GM21737 (cell line): Measurements from ENCODE around the gene SMG6.
"Not testable (repeated sequence)": the region's sequence is repeated elsewhere in the genome, so short reads cannot be mapped to it uniquely, and the experiment has no call there.

Experiments
- ATAC-seq: cut with Tn5 transposase; IDR thresholded peaks from one replicate; pipeline ENCODE4 v1.9.1; 2021; ENCODE audit warnings: mild to moderate bottlenecking, moderate library complexity; ENCODE audit not compliant: unreplicated experiment

Gene SMG6

DNA sequence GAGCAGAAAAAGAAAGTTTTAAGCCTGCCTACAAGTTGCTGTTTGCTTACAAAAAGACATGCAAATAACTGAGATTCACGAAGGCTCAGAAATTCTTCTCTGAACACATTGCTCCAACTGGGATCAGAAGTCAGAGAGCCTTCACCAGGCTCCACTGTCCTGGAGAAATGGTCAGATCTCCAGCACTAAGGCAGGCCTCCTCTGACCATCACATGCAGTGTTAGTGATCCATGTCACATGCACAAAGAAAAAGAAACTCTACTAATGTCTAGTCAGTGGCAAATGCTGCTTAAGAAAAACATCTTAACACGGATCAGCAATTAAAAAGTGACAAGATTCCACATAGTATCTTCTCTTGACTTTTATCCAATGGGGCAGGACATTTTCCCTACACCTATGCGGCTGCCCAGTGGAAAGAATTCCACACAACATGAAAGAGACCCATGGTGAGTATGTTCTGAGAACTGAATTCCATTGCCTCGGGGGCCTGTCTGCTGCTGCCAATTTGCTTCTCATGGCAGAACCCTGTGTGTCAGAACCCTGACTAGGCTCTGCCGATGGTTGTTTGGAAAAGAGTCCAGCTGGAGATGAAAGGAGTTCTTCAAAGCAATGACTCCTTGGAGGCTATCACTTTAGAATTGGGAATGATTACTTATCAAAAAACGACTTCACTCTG, 152.1 kb downstream of the SMG6 start:
- ATAC-seq = no peak

DNA sequence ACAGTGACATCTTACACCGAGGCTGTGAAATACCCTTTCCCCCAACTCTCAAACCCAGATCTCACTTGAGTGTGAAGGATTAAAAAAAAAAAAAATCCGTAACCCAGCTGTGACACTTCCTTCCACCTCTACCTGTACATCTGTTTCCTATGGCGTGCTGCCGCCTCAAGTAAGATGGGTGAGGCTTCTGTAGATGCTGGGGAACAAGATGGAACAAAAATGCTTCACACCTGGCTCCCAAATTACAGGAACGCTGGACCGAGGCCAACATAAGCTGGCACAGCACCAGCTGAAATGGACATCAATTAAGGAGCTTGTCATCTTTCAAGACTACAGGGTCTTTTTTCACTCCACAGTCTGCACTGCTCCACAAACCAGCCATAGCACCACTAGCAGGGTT, 152.8 kb downstream of the SMG6 start:
- no peak for ATAC-seq

DNA sequence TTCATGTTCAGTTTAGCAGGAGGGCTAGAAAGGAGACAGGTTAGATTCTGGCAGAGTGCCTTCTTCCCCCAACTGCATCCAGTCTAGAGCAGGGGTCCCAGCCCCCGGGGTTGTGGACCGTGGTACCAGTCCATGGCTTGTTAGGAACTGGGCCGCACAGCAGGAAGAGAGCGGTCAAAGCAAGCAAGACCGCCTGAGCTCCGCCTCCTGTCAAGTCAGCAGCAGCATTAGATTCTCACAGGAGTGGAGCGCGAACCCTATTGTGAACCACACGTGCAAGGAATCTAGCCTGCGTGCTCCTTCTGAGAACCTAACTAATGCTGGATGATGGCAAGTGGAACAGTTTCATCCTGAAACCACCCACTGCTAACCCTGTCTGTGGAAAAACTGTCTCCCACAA, 153.7 kb downstream of the SMG6 start:
- ATAC-seq = no peak

DNA sequence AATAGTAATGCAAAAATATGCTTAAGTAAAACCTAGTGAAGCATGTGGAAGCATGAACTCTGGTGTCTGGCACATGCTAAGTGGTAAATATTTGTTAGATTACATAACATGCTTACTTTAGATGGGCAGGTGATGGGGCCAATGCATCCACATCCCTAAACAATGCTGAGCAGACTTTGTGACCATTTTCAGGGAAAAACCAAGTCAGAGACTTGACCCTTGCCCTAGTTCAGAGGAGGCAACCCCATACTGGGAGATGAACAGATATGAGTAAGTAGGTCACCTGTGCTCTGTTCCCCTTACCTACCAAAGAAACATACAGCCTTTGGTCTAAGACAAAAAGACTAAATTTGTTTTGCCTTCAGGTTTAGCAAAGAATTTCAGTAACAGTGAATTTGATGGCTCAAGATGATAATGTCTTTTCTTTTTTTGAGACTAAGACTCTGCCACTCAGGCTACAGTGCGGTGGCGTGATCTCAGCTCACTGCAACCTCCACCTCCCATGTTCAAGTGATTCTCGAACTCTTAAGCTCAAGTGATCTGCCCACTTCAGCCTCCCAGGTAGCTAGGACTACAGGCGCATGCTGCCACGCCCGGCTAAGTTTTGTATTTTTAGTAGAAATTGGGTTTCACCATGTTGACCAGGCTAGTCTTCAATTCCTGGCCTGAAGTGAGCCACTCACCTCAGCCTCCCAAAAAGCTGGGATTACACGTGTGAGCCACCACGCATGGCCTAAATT, 157.3 kb downstream of the SMG6 start:
- ATAC-seq = no peak

DNA sequence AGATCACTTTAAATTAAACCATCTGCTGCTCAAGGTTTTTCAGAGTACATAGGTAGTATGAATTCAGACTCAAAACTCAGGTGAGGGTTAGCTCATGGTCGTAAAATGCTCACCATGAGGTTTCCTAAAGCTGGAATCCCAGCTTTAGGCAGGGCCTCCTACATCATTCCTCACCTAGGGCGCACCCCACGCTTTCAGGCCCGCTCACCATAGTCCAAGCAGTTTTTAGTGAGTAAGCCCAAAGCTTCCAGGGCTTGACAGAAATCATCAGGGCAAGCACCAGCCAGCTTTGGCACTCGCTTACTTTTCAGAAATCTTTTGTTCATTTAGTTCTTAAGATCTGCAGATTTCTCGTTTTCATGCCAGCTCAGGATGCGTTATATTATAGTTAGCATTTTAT, 158.9 kb downstream of the SMG6 start:
- ATAC-seq = no peak

DNA sequence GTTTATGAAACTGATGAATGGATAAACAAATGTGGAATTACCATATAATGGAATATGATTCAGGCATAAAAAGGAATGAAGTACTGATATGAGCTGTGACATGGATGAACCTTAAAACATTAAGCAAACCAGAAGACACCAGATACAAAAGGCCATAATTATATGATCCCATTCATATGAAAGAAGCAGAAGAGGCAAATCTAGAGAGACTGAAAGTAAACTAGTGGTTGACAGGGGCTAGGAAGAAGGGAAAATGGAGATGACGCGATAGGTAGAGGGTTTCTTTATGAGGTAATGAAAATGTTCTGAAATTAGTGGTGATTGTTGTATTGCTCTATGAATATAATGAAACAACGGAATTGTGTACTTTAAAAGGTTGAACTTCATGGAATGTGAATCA, 160.3 kb downstream of the SMG6 start:
- ATAC-seq = no peak

DNA sequence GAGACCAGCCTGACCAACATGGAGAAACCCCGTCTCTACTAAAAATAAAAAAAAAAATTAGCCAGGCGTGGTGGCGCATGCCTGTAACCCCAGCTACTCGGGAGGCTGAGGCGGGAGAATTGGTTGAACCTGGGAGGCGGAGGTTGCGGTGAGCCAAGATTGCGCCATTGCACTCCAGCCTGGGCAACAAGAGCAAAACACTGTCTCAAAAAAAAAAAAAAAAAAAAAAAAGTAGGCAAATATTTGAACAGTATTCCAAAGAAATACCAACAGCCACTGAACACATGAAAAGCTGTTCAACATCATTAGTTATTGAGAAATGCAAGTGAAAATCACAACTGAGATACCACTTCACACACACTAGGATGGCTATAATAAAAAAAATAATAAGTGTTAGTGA, 160.9 kb downstream of the SMG6 start:
- not testable (repeated sequence) for ATAC-seq

DNA sequence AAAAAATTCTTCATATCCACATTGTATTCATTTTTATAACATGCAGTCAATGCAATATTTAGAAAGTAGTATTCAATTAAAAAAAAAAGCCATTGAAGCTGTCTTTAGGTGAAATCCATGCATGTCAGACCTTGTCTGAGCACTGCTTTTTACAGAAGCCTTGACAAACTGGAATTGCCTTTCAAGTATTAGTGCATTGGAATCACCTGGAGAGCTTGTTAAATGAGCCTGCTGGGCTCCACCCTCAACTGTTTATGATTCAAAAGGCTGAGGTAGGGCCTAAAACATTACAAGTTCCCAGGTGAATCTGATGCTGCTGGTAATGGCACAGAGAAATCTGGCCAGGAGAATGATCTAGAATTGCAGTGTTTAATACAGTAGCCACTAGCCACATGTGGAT, 162.9 kb downstream of the SMG6 start:
- no peak for ATAC-seq

DNA sequence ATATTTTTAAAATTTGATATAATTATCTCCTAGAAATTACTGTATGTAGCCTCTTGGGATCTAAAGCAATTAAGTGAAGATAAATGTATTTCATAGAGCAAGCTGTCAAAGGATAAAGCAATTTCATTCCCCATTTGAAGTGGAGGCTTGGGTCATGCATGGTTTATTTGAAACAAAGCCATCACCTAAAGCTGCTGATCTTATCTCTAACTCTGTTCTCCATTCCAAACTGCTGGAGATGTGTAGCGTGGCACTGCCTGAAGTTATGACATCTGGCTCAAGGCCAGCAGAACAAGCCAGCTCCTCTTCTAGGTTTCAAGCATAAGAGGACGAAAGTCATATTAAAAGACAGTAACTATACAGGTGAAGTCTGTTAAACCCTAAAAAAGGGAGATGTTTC, 164.8 kb downstream of the SMG6 start:
- peak; percentile 32 for ATAC-seq

DNA sequence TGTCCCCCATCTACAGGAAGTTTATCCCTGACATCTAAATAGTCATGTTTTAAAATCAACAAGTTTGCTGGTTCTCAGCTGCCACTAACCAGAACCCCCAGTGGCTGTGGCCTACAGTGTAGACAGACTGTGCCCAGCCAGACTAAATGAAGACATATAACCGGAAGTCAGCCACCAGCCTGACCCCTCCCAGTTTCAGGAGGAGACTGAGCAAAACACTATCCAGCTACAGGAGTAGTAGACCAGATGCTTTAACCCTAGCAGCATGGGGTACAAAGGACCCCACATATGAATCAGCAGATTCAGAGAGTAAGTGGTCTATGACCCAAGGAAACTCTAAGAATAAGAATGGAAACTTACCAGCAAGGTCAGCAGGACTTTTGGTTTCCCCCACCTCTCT, 165.3 kb downstream of the SMG6 start:
- peak; percentile 66 for ATAC-seq

DNA sequence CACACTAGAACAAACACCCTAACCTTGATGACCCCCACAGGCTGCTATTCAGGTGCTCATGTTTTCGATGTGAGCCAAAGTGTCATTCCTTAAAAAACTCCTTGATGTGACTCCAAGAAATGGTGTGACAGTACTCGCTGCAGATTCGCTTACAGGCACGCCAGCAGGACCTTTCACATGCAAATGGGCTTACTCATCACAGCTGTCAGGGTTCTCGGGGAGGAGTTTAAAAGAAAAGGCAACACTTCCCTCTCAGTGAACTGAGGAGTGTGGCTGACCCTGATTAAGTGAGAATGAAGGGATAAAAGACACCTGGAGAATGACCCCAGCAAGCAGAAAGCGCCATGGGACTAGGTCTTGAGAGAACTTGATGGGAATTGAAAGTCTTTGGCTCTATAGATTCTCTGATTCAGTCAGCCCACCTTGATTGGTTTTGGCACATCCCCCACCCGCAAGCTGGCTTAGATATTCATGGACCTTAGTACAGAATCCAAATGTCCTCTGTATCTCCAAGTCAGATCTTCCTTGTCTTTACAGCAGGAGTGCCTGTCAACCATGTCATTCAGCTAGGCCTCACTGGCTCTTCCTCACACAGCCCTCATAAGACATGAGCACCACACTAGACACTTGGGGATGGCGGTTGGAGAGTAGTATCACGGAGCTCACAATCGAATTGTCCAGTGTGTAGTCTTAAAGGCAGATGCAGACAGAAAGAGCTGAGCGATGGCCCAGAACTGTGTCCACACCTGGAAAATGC, 166.1 kb downstream of the SMG6 start:
- no peak for ATAC-seq

DNA sequence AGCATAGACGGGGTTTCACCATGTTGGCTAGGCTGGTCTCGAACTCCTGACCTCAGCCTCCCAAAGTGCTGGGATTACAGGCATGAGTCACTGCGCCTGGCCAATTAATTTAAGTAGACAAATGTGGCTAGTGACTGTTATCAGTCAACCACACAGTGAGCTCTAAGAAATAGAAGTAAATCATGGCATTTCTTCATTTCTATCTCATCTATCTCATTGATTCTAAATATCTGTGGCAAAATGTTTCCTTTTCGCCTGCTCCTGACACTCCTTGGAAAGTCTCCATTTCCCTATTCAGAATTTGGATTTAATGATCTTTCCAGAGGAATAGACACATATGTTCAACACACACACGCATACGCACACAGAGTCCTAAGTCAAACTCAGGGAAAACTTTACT, 167.3 kb downstream of the SMG6 start:
- ATAC-seq = no peak

DNA sequence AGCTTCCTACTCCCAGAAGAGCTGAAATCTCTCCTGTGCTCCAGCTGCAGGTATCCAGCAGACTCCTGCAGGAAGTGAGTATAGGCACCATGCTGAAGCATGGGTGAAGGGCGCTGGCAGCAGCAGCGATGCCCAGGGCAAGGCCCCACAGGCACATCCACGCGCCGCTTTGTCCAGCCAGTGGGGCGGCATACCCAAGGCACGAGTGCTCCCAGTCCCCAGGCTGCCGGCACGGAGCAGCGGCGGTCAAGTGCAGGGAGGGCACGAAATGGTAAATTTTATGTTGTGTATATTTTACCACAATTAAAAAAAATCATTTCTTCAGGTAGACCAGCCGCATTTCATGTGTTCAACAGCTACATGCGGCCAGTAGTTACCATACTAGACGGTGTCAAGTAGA, 175.6 kb downstream of the SMG6 start:
- ATAC-seq = no peak

DNA sequence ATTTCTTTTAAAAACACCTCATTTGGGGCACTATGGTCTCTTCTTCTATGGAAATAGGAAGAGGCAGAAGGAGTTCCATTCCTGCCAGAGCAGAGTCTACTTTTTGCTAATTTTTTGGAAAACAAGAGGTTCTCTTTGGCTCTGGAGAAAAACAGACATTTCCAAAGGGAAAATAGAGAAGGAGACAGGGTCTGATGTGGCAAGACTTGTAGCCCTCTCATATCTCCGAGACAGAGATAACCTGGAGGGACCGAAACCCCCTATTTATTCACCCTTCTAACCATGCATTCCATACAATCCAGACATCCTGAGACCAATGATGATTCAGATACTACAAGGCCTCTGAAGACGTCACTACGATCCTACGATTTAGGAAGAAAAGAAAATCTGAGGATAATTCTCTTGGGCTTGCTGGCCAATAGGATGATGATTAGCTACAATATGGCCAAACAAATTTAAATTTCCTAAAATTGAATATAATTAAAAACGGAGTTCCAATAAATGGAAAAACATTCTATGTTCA, 178.5 kb downstream of the SMG6 start:
- ATAC-seq = no peak

DNA sequence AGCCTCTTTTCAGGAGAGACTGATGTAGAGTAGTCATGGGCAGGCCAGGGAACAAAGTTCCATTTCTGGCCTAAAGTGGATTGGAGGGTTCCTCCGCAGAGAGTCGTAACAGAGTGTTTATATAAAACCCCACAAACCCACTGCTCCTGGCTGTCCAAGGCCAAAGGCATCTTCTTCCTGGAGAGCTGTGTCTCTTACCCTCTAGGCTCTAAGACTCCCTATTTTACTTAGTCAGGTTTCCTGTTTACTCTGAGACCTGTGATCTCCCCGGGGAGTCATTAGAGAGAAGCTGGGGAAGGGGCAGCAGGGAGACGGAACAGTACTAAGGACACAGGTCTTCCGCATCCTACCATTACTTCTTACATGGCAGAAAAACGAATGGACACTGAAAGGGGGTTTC, 179.2 kb downstream of the SMG6 start:
- ATAC-seq = no peak

DNA sequence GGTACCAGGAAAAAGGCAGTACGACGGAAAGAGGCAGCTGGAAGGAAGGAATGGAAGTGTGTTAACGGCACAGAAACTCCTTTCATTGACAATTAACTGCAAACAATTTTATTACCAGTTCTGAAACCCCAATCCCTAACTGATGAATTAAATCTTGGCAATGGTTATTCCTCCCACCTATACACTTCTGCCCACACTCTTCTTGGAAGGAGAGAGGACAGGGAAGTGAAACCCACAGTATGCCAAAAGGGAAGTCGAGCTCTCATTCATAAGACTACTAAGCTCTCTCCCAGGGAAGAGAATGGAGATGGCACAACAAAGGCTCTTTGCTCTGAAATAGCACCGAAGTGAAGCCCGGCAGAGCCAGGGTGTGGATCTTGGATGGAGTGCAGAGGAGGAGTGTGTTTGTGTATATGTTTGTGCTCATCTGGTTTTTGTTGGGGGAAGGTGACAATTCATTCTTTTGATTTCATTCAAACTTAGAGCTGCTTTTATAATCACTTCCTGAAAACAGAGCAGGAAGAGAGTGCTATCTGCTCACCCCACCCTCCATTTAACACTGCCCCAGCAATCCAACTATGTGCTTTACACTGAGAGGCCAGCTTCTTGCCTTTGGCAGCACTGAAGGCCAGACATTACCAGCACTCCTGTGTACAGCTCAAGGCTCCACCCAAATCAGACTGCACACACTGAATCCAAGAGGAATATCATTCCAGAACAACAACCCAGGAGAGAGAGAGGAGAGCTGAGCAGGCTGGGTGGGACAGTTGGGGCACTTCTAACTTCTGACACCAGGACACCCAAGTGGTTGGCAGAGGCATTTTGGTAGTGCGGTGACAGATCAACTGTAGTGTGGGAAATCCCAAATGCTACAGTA, 180.0 kb downstream of the SMG6 start:
- no peak for ATAC-seq

DNA sequence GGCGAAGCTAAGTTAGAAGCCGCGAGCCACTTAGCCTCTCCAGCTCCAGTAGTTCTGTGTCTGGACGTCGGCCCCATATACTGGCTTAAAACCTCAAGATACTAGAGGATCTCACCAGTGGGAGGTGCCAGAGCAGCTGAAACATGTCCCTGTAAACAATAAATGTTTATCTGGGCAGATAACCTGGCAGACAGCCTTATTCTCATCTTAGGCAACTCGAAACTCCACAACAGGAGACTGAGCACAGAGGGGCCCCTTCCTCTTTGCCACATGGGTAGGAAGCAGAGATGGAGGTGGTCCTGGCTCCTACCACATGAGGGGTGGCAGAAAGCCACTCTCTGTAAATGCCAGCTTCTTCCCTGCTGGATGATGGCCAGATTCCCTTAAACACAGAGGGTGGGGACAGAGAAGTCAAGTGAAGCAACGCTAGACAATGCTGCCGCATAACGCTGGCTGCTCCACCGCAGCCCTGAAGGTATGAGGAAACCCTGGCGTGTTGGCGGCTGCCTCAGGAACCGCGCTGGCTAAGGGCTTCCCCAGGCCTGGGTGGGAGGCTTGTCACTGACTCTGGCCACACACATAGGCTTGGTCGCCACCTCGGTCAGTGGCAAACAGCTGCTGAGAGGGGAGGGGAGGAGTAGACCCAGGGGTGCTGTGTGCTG, 180.8 kb downstream of the SMG6 start:
- ATAC-seq = no peak

DNA sequence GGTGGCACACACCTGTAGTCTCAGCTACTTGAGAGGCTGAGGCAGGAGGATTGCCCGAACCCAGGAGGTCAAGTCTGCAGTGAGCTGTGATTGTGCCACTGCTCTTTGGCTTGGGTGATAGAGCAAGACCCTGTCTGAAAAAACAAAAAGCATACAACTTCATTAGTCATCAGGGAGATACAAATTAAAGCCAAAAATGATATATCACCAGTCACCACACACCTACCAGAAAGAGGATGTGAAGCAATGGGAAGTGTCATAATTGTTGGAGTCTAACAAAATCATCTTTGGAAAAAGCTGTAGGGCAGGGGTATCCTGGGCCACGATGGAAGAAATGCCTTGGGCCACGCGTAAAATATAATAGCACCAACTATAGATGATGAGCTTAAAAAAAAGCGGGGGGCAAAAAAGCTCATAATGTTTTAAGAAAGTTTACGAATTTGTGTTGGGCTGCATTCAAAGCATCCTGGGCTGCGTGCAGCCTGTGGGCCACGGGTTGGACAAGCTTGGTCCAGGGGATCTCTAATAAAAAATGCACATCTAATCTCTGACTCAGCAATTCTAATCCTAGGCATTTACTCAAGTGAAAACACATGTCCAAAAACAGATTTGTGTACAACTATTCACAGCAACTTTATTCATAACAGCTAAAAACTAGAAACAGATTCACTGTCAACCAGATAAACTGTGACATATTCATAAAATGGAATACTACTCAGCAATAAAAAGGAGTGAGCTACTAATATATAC, 182.8 kb downstream of the SMG6 start:
- ATAC-seq = no peak

DNA sequence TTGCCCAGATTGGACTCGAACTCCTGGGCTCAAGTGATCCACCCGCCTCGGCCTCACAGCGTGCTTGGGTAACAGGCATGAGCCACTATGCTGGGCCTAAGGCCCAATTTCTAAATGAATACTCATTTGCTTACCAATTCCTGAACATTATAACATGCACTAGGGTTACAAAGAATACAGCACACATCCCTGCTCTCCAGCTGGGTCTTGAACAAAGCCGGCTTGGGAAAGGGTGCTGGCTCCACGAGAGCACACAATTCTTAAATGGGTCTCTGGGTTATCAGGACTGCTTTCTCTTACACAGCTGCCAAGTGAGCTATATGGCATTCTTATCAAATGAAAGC, 190.3 kb downstream of the SMG6 start:
- ATAC-seq = no peak

DNA sequence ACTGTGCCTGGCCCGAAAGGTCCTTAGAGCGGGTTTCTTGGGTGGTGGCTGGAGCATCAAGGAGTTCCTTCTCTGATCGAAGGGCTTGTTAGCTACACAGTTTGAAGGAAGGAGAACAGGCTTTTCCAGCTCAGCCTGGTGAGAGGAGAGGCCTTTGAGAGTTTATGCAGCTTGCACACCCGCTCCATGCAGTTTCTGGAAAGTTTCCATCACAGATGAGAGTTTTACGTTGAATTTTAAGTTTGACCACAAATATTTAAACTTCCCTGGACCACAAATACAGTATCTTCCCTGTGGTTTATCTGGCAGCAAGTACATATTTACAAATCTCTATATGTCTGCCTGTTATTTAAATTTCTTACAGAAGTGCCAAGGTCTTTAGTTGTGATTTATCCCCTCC, 191.9 kb downstream of the SMG6 start:
- ATAC-seq = no peak
